ENCODE measurements around the gene RFX1.

DNA sequence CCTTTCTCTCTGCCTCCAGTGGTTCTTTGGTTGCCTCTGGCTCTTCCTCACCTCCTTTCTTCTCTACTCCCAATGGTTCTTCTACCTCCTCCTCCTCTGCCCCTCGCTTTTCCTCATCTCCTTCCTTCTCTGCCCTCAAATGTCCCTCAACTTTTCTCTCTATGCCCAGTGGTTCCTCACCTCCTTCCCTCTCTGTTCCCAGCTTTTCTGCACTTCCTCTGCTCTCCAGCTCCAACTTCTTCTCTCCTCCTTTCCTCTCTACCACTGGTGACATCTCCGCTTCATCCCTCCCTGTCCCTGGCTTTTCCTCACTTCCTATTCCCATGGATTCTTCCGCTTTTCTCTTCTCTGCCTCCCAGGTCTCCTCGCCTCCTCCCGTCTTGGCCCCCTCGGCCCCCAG, 48.0 kb upstream of the RFX1 start:
- TF ChIP-seq, protein P1, sequence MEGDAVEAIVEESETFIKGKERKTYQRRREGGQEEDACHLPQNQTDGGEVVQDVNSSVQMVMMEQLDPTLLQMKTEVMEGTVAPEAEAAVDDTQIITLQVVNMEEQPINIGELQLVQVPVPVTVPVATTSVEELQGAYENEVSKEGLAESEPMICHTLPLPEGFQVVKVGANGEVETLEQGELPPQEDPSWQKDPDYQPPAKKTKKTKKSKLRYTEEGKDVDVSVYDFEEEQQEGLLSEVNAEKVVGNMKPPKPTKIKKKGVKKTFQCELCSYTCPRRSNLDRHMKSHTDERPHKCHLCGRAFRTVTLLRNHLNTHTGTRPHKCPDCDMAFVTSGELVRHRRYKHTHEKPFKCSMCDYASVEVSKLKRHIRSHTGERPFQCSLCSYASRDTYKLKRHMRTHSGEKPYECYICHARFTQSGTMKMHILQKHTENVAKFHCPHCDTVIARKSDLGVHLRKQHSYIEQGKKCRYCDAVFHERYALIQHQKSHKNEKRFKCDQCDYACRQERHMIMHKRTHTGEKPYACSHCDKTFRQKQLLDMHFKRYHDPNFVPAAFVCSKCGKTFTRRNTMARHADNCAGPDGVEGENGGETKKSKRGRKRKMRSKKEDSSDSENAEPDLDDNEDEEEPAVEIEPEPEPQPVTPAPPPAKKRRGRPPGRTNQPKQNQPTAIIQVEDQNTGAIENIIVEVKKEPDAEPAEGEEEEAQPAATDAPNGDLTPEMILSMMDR (IDR thresholded peaks at IDR 0.05; ENCODE audit: low read depth, low read length, missing input control) = no peak
- TF ChIP-seq GABPA (IDR thresholded peaks at IDR 0.05 in 1 of 2, conservative IDR thresholded peaks at IDR 0.05 in 1 of 2) = no peak
- TF ChIP-seq FOXA1 (IDR thresholded peaks at IDR 0.05) = no peak
- no peak for TF ChIP-seq EGR1 (IDR thresholded peaks at IDR 0.05; ENCODE audit: low read depth in 2 of 2)
- TF ChIP-seq, protein P2, sequence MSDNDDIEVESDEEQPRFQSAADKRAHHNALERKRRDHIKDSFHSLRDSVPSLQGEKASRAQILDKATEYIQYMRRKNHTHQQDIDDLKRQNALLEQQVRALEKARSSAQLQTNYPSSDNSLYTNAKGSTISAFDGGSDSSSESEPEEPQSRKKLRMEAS (IDR thresholded peaks at IDR 0.05) = no peak
- TF ChIP-seq TAF1 (conservative IDR thresholded peaks at IDR 0.05) = no peak
- TF ChIP-seq, protein P3, sequence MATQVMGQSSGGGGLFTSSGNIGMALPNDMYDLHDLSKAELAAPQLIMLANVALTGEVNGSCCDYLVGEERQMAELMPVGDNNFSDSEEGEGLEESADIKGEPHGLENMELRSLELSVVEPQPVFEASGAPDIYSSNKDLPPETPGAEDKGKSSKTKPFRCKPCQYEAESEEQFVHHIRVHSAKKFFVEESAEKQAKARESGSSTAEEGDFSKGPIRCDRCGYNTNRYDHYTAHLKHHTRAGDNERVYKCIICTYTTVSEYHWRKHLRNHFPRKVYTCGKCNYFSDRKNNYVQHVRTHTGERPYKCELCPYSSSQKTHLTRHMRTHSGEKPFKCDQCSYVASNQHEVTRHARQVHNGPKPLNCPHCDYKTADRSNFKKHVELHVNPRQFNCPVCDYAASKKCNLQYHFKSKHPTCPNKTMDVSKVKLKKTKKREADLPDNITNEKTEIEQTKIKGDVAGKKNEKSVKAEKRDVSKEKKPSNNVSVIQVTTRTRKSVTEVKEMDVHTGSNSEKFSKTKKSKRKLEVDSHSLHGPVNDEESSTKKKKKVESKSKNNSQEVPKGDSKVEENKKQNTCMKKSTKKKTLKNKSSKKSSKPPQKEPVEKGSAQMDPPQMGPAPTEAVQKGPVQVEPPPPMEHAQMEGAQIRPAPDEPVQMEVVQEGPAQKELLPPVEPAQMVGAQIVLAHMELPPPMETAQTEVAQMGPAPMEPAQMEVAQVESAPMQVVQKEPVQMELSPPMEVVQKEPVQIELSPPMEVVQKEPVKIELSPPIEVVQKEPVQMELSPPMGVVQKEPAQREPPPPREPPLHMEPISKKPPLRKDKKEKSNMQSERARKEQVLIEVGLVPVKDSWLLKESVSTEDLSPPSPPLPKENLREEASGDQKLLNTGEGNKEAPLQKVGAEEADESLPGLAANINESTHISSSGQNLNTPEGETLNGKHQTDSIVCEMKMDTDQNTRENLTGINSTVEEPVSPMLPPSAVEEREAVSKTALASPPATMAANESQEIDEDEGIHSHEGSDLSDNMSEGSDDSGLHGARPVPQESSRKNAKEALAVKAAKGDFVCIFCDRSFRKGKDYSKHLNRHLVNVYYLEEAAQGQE (IDR thresholded peaks at IDR 0.05) = no peak
- TF ChIP-seq, protein P4, sequence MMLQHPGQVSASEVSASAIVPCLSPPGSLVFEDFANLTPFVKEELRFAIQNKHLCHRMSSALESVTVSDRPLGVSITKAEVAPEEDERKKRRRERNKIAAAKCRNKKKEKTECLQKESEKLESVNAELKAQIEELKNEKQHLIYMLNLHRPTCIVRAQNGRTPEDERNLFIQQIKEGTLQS (IDR thresholded peaks at IDR 0.05) = no peak
- no peak for TF ChIP-seq NR2F2 (IDR thresholded peaks at IDR 0.05)
- no peak for TF ChIP-seq SP1 (IDR thresholded peaks at IDR 0.05)
- no peak for TF ChIP-seq YY1 (IDR thresholded peaks at IDR 0.05)
- TF ChIP-seq FOXA2 (IDR thresholded peaks at IDR 0.05) = no peak

Measured in liver (tissue), 3 donors.